ENCODE results near the gene ACTR8. TPM values are rescaled to one million over a fixed set of nuclear protein-coding genes. Genes with fewer than 3 reads are reported as not detected.

The ACTR8 gene
- total and polyA plus RNA-seq, 2 of the 4 experiments (the other 2 are of a cell fraction): 20.3 to 31.4 TPM

DNA sequence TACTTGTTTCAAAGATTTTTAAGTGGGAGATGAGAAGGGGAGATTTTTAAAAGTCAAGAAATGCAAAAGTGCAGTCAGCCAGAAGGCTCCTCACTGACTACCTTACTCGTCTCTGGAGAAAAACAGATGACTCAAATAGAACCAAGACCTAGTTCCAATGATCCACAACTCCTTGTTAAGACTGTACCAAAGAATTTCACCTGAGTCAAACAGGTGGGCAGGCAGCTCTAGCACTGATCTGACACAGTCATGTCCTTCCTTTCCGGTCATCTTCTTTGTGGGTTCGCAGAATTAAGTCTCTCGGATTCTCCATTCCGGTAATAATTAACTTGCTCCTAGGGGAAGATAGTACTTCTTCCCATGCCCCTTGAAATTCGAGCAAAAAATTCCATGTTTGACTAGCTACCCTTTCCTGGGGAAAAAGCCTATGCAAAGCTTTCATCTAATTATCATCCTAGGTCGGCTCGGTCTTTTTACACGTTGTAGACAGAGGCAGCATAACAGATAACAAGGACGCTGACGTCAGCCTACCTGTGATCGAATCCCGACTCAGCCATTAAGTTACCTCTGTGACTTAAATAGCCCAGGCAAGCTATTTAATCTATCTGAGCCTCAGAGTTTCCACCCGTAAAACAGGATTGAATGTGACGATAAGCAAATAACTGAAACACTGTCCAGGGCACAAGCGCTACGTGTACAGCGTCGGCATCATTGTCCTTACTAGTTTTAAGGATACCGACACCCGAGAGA lies 8.9 kb upstream of the ACTR8 start (continued):
- TF ChIP-seq, protein P1, sequence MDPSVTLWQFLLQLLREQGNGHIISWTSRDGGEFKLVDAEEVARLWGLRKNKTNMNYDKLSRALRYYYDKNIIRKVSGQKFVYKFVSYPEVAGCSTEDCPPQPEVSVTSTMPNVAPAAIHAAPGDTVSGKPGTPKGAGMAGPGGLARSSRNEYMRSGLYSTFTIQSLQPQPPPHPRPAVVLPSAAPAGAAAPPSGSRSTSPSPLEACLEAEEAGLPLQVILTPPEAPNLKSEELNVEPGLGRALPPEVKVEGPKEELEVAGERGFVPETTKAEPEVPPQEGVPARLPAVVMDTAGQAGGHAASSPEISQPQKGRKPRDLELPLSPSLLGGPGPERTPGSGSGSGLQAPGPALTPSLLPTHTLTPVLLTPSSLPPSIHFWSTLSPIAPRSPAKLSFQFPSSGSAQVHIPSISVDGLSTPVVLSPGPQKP (IDR thresholded peaks at IDR 0.05; ENCODE audit: borderline replicate concordance, low read depth, low read length): no peak
- no peak for TF ChIP-seq POLR2A (IDR thresholded peaks at IDR 0.05; ENCODE audit: low read depth, low read length)

DNA sequence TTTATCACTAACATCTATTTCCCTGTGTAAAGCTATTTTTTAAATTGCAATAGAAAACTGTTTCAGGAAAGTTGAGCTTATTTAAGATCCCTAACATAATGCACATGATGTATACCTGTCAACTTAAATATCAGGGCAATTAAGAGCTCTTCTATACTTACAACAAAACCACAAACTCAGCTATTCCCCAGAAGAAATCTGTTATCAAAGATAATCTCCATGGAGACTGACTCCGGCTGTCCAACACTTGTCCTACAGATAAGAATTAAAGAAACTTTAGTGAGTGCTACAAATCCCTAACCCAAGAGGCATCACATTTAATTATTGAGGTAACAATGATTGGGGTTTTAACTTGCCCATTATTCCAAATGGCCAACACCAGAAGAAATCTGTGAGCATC lies 6.3 kb upstream of the ACTR8 start:
- BruUV-seq (replicated peaks): no TSS peak
- no peaks in the 10 kb centered on the region for H4K20me1 ChIP-seq (ENCODE audit: insufficient read depth, low read length)

More for the DNA sequence above, 6.3 kb upstream of the ACTR8 start:
- TF ChIP-seq CHD1 (IDR thresholded peaks at IDR 0.05; ENCODE audit: low read depth, low read length) (no peak), MAFK (IDR thresholded peaks at IDR 0.05; ENCODE audit: low read depth, low read length) (no peak), MAZ (IDR thresholded peaks at IDR 0.05; ENCODE audit: borderline replicate concordance, low read depth, low read length) (no peak)
- in situ Hi-C loops (cut with MboI; ENCODE audit: low sequenced_read_pairs) (loop anchor here (25.0 kb wide), 1 partner anchor 601 kb away; no protein-coding TSS in a partner anchor), dilution Hi-C loops (cut with HindIII; ENCODE audit: low sequenced_read_pairs, unreplicated experiment) (no loop called here), intact Hi-C loops (cut with micrococcal nuclease) (loop anchor here (10.0 kb wide), 1 partner anchor 543 kb away; the partner anchor contains the start of gene DCP1A)
- Histone ChIP-seq H4K91ac (ENCODE audit: insufficient read depth, low read depth, low read length) (no peak overlapping the region), H3K14ac (replicated peaks; ENCODE audit: low read depth, low read length) (no peak overlapping the region), H3K27ac (ENCODE audit: insufficient read depth, low read length) (no peak overlapping the region), H4K8ac (ENCODE audit: low read depth in 2 of 2, low read length in 2 of 2) (no peak overlapping the region), H3K4me3 (ENCODE audit: insufficient read depth, low read depth, low read length) (no peak overlapping the region), H3K4me1 (ENCODE audit: control insufficient read depth, insufficient read depth, low read length) (peaks cover 2% of the 10 kb centered on the region; the same call in 1 of the 2 replicates), H2BK5ac (ENCODE audit: low read depth, low read length, poor library complexity, severe bottlenecking) (no peak overlapping the region), H3K79me1 (ENCODE audit: low read depth in 1 of 2, low read length in 2 of 2) (peaks cover 6 to 33% of the 10 kb centered on the region in 2 experiments; a peak in 3 of 4 replicates), H3K27me3 (ENCODE audit: control insufficient read depth, insufficient read depth, low read length) (no peaks in the 10 kb centered on the region), H2AFZ (replicated peaks; ENCODE audit: low read length, poor library complexity) (no peak overlapping the region), H2AK5ac (ENCODE audit: low read depth, low read length) (no peak overlapping the region), H3K9ac (ENCODE audit: low read depth, low read length) (no peak overlapping the region), H3K23ac (ENCODE audit: low read depth, low read length) (no peak overlapping the region), H3K4ac (ENCODE audit: low read depth, low read length) (no peak overlapping the region), H3K9me3 (ENCODE audit: control insufficient read depth, insufficient read depth, low read length) (no peaks in the 10 kb centered on the region), H3K9me1 (ENCODE audit: insufficient read depth, low read length) (no peaks in the 10 kb centered on the region), H3K36me3 (ENCODE audit: control insufficient read depth, insufficient read depth, low read length) (peaks cover 8% of the 10 kb centered on the region), H2BK15ac (ENCODE audit: low read depth, low read length) (no peak overlapping the region), H2AK9ac (replicated peaks; ENCODE audit: low read depth, low read length, poor library complexity) (no peak overlapping the region), H2BK120ac (ENCODE audit: low read depth, low read length) (no peak overlapping the region), H4K5ac (ENCODE audit: low read depth, low read length) (no peak overlapping the region), H3K56ac (ENCODE audit: extremely low read depth, insufficient read depth, low read length) (no peak overlapping the region), H3K4me2 (ENCODE audit: low read depth, low read length) (no peak overlapping the region), H3K18ac (ENCODE audit: low read depth, low read length) (no peak overlapping the region), H2BK20ac (ENCODE audit: low read depth, low read length) (no peak overlapping the region)
- DNase-seq (no peak), ATAC-seq (ENCODE audit: low read depth) (no peak)
- ChIA-PET POLR2A (ENCODE audit: unreplicated experiment) (no interaction called here), CTCF (no interaction called here)
- no CpG with 5 or more reads among the region's 1 CpG for WGBS, 2 experiments (ENCODE audit: extremely low coverage in 2 of 2, insufficient read length in 1 of 2)
